ENCODE results near the gene RAP1GAP2. TPM values are rescaled to one million over a fixed set of nuclear protein-coding genes. Genes with fewer than 3 reads are reported as not detected.

The RAP1GAP2 gene
- polyA plus RNA-seq, 1 donor from 2014 or later = 3.9 TPM

GRCh38 chr17:2863204-2863603 is 67.0 kb downstream of the RAP1GAP2 start:
- peaks cover 7% of the 10 kb centered on the region for H3K36me3 Mint-ChIP-seq
- H3K9me3 Mint-ChIP-seq = no peaks in the 10 kb centered on the region
- H3K4me1 Mint-ChIP-seq = peaks cover 0 to 6% (median 1%) of the 10 kb centered on the region in 3 donors
- H3K27me3 Mint-ChIP-seq = peaks cover 5% of the 10 kb centered on the region
- H3K4me3 Mint-ChIP-seq = no peak overlapping the region
- no peak overlapping the region for H3K27ac Mint-ChIP-seq

- Mint-ChIP-seq H3K27me3 (peaks cover 3% of the 10 kb centered on the region), H3K27ac (no peak overlapping the region), H3K36me3 (peaks cover 10% of the 10 kb centered on the region), H3K4me3 (no peak overlapping the region), H3K4me1 (peaks cover 2 to 4% (median 3%) of the 10 kb centered on the region in 3 donors), H3K9me3 (no peaks in the 10 kb centered on the region)
Observed at GRCh38 chr17:2865228-2865627, 69.0 kb downstream of the RAP1GAP2 start.

GRCh38 chr17:2867441-2868424 is 71.5 kb downstream of the RAP1GAP2 start:
- peaks cover 0 to 5% (median 2%) of the 10 kb centered on the region in 3 donors for H3K4me1 Mint-ChIP-seq
- H3K4me3 Mint-ChIP-seq = no peak overlapping the region
- H3K9me3 Mint-ChIP-seq = no peaks in the 10 kb centered on the region
- H3K27me3 Mint-ChIP-seq = no peaks in the 10 kb centered on the region
- peaks cover 10% of the 10 kb centered on the region for H3K36me3 Mint-ChIP-seq
- no peak overlapping the region for H3K27ac Mint-ChIP-seq

GRCh38 chr17:2869604-2870003 is 73.4 kb downstream of the RAP1GAP2 start:
- no peaks in the 10 kb centered on the region for H3K9me3 Mint-ChIP-seq
- peaks cover 2 to 7% (median 7%) of the 10 kb centered on the region in 3 donors for H3K4me1 Mint-ChIP-seq
- no peak overlapping the region for H3K4me3 Mint-ChIP-seq
- no peaks in the 10 kb centered on the region for H3K27me3 Mint-ChIP-seq
- H3K36me3 Mint-ChIP-seq = peaks cover 10% of the 10 kb centered on the region
- no peak overlapping the region for H3K27ac Mint-ChIP-seq

- no peaks in the 10 kb centered on the region for H3K9me3 Mint-ChIP-seq
- H3K27ac Mint-ChIP-seq = no peak overlapping the region
- peaks cover 12% of the 10 kb centered on the region for H3K36me3 Mint-ChIP-seq
- H3K27me3 Mint-ChIP-seq = no peaks in the 10 kb centered on the region
- no peak overlapping the region for H3K4me3 Mint-ChIP-seq
- H3K4me1 Mint-ChIP-seq = peaks cover 6 to 10% (median 7%) of the 10 kb centered on the region in 3 donors
Observed at GRCh38 chr17:2871205-2871604, 75.0 kb downstream of the RAP1GAP2 start.

- H3K4me1 Mint-ChIP-seq = peaks cover 6 to 13% (median 7%) of the 10 kb centered on the region in 3 donors
- H3K27ac Mint-ChIP-seq = no peak overlapping the region
- no peaks in the 10 kb centered on the region for H3K27me3 Mint-ChIP-seq
- H3K36me3 Mint-ChIP-seq = peaks cover 12% of the 10 kb centered on the region
- peak overlapping the region in 1 of 4 donors; percentile 22 for H3K4me3 Mint-ChIP-seq
- H3K9me3 Mint-ChIP-seq = no peaks in the 10 kb centered on the region
Observed at GRCh38 chr17:2871720-2872119, 75.5 kb downstream of the RAP1GAP2 start.

GRCh38 chr17:2872282-2872681 is 76.0 kb downstream of the RAP1GAP2 start:
- Mint-ChIP-seq H3K4me1 (peaks cover 6 to 13% (median 7%) of the 10 kb centered on the region in 3 donors), H3K9me3 (no peaks in the 10 kb centered on the region), H3K27me3 (no peaks in the 10 kb centered on the region), H3K27ac (no peak overlapping the region), H3K4me3 (peak overlapping the region in 1 of 4 donors; percentile 22), H3K36me3 (peaks cover 12% of the 10 kb centered on the region)

GRCh38 chr17:2874189-2874686 is 78.0 kb downstream of the RAP1GAP2 start:
- Mint-ChIP-seq H3K9me3 (no peaks in the 10 kb centered on the region), H3K4me1 (peaks cover 8 to 13% (median 9%) of the 10 kb centered on the region in 3 donors), H3K27me3 (no peaks in the 10 kb centered on the region), H3K27ac (peak overlapping the region in 1 of 3 donors; percentile 96), H3K4me3 (no peak overlapping the region), H3K36me3 (peaks cover 6% of the 10 kb centered on the region)

GRCh38 chr17:2875608-2876007 is 79.4 kb downstream of the RAP1GAP2 start:
- Mint-ChIP-seq H3K9me3 (no peaks in the 10 kb centered on the region), H3K4me1 (peaks cover 12 to 16% (median 13%) of the 10 kb centered on the region in 3 donors), H3K36me3 (peaks cover 6% of the 10 kb centered on the region), H3K27ac (no peak overlapping the region), H3K27me3 (no peaks in the 10 kb centered on the region), H3K4me3 (no peak overlapping the region)

- H3K27ac Mint-ChIP-seq = no peak overlapping the region
Observed at GRCh38 chr17:2876467-2876866, 80.2 kb downstream of the RAP1GAP2 start.

GRCh38 chr17:2878751-2879254 is 82.6 kb downstream of the RAP1GAP2 start:
- Mint-ChIP-seq H3K4me1 (peaks cover 13 to 21% (median 14%) of the 10 kb centered on the region in 3 donors), H3K27ac (no peak overlapping the region)

More at GRCh38 chr17:2876467-2876866, 80.2 kb downstream of the RAP1GAP2 start:
- Mint-ChIP-seq H3K4me3 (no peak overlapping the region), H3K27me3 (no peaks in the 10 kb centered on the region), H3K4me1 (peaks cover 13 to 14% (median 13%) of the 10 kb centered on the region in 3 donors), H3K9me3 (peaks cover 0 to 2% (median 0%) of the 10 kb centered on the region in 3 donors), H3K36me3 (peaks cover 7% of the 10 kb centered on the region)

GRCh38 chr17:2880050-2880449 is 83.8 kb downstream of the RAP1GAP2 start:
- no peak overlapping the region for H3K4me3 Mint-ChIP-seq
- peaks cover 11% of the 10 kb centered on the region for H3K36me3 Mint-ChIP-seq
- peaks cover 0 to 4% (median 0%) of the 10 kb centered on the region in 3 donors for H3K9me3 Mint-ChIP-seq
- H3K27me3 Mint-ChIP-seq = peaks cover 5% of the 10 kb centered on the region
- no peak overlapping the region for H3K27ac Mint-ChIP-seq
- H3K4me1 Mint-ChIP-seq = peaks cover 6 to 24% (median 14%) of the 10 kb centered on the region in 3 donors

More at GRCh38 chr17:2878751-2879254, 82.6 kb downstream of the RAP1GAP2 start:
- no peak overlapping the region for H3K4me3 Mint-ChIP-seq
- H3K9me3 Mint-ChIP-seq = peaks cover 0 to 4% (median 0%) of the 10 kb centered on the region in 3 donors
- peaks cover 8% of the 10 kb centered on the region for H3K36me3 Mint-ChIP-seq
- peaks cover 5% of the 10 kb centered on the region for H3K27me3 Mint-ChIP-seq

- Mint-ChIP-seq H3K36me3 (peaks cover 6% of the 10 kb centered on the region), H3K4me3 (no peak overlapping the region), H3K27me3 (peaks cover 5% of the 10 kb centered on the region), H3K4me1 (peaks cover 3 to 20% (median 14%) of the 10 kb centered on the region in 3 donors), H3K27ac (no peak overlapping the region), H3K9me3 (peaks cover 0 to 4% (median 0%) of the 10 kb centered on the region in 3 donors)
Observed at GRCh38 chr17:2881295-2881694, 85.1 kb downstream of the RAP1GAP2 start.

GRCh38 chr17:2883544-2884213 is 87.4 kb downstream of the RAP1GAP2 start:
- peaks cover 6 to 19% (median 14%) of the 10 kb centered on the region in 3 donors for H3K4me1 Mint-ChIP-seq

More at GRCh38 chr17:2883544-2884213, 87.4 kb downstream of the RAP1GAP2 start:
- Mint-ChIP-seq H3K9me3 (peaks cover 0 to 4% (median 0%) of the 10 kb centered on the region in 3 donors), H3K36me3 (peaks cover 9% of the 10 kb centered on the region), H3K27me3 (peaks cover 5% of the 10 kb centered on the region), H3K4me3 (no peak overlapping the region), H3K27ac (peak overlapping the region in 1 of 3 donors; percentile 61)
